ENCODE data around the gene CNOT2.
"Not testable (repeated sequence)": the region's sequence is repeated elsewhere in the genome, so short reads cannot be mapped to it uniquely, and the experiment has no call there.

The CNOT2 gene

GRCh38 chr12:70251661-70252060 is 8.4 kb downstream of the CNOT2 start:
- no peak for DNase-seq

- DNase-seq = no peak
These were observed 9.6 kb downstream of the CNOT2 start for GRCh38 chr12:70252832-70253231.

GRCh38 chr12:70254225-70254624 is 11.0 kb downstream of the CNOT2 start:
- no peak for DNase-seq

GRCh38 chr12:70254846-70255245 is 11.6 kb downstream of the CNOT2 start:
- DNase-seq = no peak

- no peak for DNase-seq
These were observed 12.1 kb downstream of the CNOT2 start for GRCh38 chr12:70255311-70255710.

- no peak for DNase-seq
These were observed 15.6 kb downstream of the CNOT2 start for GRCh38 chr12:70258605-70259403.

GRCh38 chr12:70260646-70261045 is 17.4 kb downstream of the CNOT2 start:
- DNase-seq = no peak

GRCh38 chr12:70264067-70264867 is 21.0 kb downstream of the CNOT2 start:
- no peak for DNase-seq

GRCh38 chr12:70265132-70265531 is 21.9 kb downstream of the CNOT2 start:
- no peak for DNase-seq

GRCh38 chr12:70267550-70267949 is 24.3 kb downstream of the CNOT2 start:
- no peak for DNase-seq

- DNase-seq = no peak
These were observed 25.7 kb downstream of the CNOT2 start for GRCh38 chr12:70268972-70269371.

- DNase-seq = no peak
These were observed 26.9 kb downstream of the CNOT2 start for GRCh38 chr12:70270108-70270507.

GRCh38 chr12:70271025-70271424 is 27.8 kb downstream of the CNOT2 start:
- DNase-seq = no peak

- DNase-seq = no peak
These were observed 29.3 kb downstream of the CNOT2 start for GRCh38 chr12:70272510-70272909.

- no peak for DNase-seq
These were observed 31.8 kb downstream of the CNOT2 start for GRCh38 chr12:70275045-70275444.

- DNase-seq = no peak
These were observed 34.7 kb downstream of the CNOT2 start for GRCh38 chr12:70277973-70278372.

- DNase-seq = no peak
These were observed 35.7 kb downstream of the CNOT2 start for GRCh38 chr12:70278945-70279344.

GRCh38 chr12:70283232-70283631 is 40.0 kb downstream of the CNOT2 start:
- DNase-seq = no peak

- no peak for DNase-seq
These were observed 45.6 kb downstream of the CNOT2 start for GRCh38 chr12:70288817-70289216.

GRCh38 chr12:70290116-70290515 is 46.9 kb downstream of the CNOT2 start:
- DNase-seq = no peak

GRCh38 chr12:70292017-70292776 is 49.0 kb downstream of the CNOT2 start:
- DNase-seq = no peak

GRCh38 chr12:70304684-70305555 is 61.7 kb downstream of the CNOT2 start:
- not testable (repeated sequence) for DNase-seq

Data from NCI-H187 treated with DMSO at 0.1 percent for 48 hours (cell line).